Measurements from ENCODE around the gene EZH2.

Gene EZH2

DNA sequence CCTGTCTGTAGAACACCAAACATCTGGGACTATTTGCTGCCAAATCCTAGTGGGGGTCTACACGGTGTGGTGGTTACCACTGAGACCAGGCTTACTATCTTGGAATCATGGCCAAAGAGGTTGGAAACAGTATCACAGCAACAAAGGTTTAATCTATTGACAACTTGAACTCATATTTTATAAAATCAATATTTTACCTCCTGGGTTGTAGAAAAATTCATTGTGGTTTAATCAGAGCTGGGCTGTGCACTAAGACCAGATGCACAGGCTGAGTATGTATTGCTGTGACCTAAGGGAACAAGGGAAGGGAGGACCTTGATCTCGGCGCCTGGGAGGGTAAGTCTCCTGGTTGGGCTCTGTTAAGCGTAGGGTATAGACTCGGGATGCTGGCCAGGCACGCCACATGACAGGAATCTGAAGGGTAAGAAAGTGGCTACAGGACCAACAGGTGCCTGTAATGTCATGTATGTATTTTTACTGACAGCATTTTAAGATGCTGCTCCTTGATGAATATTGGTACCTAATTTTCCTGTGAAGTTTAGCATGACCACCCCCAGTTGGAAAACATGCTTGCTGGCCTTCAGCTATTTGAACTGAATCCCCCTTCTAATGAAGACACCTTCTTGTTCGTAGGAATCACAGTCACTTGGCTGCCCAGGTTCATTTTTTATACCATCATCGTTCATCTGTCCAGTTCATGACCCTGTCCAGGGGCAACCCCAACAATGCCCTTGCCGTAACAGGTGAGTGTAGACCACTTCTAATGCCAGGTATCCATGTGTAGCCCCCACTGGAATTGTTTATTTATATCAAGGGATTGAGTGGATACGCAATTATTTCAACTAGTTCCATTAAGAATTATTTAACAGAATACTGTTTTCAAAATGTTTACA, 79.5 kb downstream of the EZH2 start:
- DNase-seq = no peak

DNA sequence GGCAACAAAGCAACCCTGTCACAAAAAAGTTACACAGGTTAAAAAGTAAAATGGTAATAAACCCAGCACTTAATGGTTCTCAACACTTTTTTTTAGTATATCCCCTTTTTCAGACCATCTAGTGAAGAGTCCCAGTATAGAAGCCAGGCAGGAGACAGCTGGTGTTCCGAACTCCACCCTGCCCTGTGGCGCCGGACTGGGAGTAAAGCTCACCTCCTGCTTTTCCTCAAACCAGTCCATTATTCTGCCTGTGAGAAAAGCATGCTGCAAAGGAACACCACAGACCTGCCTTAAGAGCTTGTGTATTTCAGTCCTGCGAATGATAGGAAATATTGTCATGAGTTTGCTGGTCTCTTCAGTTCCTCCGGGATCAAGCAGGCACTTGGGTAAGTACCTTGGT, 81.0 kb downstream of the EZH2 start:
- DNase-seq = no peak

DNA sequence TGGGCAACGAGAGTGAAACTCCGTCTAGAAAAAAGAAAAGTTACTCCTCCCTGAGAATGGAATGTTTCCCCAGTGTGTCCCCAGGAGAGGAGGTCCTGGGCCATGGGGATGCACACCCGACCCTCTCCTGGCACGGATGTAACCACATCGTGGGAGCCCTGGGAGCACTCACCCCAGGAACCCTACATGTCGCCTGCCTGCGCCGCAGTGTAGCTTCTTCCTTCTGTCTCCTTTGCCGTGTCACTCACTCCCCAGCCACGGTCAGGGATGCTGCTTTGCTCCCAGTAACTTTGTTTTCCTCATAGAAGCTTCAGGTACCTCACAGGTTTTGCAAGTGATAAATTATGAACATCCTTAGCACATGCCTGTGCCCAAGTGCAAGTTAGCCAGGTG, 82.0 kb downstream of the EZH2 start:
- DNase-seq = no peak

DNA sequence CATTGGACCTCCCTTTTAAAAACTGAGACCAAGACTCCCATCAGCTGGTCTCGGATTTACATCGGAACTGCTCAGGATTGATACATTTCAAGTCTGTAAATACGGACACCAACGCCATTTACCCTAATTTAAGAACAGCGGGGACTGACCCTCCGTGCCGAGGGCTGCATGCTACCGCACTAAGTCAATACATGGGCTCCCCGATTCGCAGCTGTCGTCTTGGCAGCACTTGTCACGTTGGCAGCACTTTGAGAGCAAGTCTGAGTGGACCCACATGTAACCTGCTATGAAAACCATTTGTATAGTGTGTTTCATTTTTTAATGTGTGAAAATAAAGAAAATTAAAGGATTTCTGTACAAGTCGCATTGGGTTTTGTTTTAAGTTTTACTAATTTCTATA, 83.4 kb downstream of the EZH2 start:
- DNase-seq = no peak

DNA sequence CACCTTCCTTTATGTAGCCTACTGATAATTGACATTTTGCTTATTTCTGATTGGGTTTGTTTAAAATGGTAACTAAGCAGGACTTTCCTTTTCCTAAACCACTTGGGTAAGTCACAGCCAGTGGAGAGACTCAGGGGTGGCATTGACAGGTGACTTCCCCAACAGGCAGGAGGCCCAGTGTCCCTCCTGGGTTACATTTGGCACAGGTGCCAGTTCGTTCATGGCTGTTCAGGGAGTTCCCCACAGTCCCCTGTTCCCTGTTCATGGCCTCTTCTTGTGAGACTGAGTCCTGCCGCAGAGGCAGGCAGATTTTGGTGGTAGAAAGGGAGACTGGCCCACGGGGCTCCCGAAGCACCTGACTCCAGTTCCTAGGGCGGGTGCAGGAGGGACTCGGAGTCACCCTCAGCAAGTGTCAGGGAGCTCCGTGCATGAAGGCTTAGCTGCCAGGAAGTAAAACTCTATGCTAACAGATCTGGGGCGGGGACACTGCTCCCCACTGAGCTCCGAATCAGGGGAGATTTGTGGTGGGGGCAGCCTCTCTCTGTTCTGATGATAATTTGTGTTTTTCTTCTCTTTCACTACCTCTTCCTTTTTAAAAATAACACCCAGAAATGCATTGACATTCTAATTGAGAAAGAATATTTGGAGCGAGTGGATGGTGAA, 84.1 kb downstream of the EZH2 start:
- DNase-seq = no peak

DNA sequence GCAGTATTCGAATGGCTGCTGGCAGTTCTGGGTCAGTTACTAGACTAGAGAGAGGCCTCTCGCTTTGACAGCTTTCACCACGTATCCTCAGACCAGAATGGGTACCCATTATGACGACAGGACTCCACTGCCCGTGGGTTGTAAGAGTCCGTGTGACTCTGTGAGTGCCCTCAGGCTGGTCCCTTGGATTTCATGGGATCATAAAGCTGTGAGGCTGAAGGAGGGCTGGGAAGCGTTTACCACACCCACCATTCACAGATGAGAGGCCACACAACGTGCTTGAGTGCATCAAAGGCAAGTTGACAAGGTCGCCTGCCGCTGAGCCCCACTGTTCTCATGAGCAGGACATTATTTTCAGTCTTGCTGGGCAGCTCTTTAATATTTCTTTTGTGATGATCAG, 87.2 kb downstream of the EZH2 start:
- no peak for DNase-seq

DNA sequence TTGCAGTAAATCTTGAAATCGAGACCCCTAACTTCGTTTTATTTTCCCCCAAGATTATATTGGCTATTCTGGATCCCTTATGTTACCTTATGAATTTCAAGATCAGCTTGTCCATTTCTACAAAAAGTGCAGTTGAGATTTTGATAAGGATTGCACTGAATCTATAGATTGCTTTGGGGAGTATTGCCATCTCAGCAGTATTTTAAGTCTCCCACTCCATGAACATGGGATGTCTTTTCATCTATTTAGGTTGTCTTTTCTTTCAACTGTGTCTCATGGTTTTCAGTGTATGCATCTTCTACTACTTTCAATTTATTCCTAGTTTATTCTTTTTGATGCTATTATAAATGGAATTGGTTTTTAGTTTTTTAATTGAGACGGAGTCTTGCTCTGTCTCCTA, 89.6 kb downstream of the EZH2 start:
- DNase-seq = no peak

DNA sequence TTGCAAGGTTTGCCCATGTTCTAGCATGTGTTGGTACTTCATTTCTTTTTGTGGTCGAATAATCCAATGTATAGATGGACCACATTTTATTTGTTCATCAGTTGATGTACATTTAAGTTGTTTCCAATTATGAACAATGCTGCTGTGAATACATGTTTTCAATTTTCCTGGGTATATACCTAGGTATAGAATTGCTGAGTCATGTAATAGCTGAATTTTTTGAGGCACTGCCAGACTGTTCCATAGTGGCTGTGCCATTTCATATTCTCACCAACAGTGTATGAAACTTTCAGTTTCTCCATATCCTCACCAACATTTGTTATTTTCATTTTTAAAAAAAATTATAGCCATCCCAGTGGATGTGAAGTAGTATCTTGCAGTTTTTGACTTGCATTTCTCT, 90.5 kb downstream of the EZH2 start:
- no peak for DNase-seq

DNA sequence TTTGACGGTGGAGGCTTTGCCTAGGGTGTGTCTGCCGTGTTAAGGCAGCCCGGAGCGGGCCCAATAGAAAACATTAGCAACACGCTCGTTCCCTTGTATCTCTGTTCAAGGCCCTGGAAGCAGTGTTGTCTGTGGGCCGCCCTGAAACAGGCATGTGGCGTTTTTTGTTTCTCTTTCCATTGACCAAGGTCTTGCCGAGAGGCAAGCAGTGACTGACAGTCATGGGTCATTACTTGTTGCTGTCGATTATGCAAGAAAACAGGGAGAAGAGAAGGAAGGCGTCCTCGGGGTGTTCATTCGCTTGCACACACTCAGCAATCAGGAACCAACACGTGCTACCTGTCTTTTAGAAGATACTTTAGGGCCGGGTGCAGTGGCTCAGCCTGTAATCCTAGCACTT, 92.5 kb downstream of the EZH2 start:
- DNase-seq = peak in 3 of 4 experiments; percentile 6 to 26 (median 8)

DNA sequence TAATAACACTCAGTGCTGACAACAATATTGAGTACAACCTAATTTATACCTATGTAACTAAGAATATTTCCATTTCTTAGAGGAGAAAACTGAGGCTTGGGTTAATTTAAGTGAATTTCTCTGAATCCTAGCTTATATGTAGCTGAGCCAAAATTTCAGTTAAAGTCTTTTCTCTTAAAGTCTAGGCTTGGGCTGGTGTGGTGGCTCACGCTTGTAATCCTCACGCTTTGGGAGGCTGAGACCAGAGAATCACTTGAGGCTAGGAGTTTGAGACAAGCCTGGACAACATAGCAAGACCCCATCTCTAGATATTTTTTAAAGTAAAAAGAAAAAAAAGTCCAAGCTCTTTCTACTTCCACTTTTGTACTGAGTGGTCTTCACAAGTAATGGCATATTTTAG, 93.2 kb downstream of the EZH2 start:
- DNase-seq = no peak

DNA sequence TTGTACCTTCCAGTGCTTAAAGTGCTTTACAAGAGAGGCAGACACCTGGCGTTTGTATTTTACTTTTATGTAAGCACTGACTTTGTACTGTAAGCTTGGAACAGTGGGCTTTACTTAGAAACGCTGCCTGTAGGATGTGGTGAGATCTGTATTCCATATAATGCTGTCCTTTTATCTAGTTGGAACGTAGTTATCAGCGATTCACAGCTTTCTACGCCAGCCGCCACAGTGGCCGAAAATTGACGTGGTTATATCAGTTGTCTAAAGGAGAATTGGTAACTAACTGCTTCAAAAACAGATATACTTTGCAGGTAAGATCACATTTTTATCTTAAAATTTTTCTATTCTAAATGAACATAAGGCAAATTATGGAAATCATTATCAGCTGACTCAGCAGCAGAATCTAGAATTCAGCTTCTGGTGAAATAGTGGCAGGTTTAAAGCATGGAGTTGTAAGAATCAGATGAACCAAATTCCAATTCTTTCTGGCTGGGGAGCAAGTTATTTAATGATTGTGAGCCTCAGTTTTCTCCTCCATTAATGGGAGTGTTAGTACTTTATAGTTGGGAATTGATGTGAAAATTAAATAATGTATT, 93.9 kb downstream of the EZH2 start:
- no peak for DNase-seq

DNA sequence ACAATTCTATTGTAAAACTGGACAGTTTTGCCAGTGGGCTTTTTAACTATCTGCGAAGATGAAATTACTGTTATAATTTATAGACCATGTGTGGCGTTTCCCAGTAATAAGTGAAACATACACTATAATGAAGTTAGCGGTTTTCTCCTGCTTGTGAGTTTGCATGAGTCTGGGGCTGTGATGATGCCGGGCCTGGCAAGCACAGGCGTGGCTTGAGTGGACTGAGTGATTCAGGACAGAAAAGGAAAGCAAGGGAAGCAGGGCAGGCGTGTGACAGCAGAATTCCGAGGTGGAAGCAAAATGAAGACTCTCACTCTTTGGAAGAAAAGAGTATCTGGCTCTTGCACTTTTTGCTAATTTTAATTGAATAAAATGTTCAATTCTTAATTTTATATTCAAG, 94.9 kb downstream of the EZH2 start:
- DNase-seq = no peak

DNA sequence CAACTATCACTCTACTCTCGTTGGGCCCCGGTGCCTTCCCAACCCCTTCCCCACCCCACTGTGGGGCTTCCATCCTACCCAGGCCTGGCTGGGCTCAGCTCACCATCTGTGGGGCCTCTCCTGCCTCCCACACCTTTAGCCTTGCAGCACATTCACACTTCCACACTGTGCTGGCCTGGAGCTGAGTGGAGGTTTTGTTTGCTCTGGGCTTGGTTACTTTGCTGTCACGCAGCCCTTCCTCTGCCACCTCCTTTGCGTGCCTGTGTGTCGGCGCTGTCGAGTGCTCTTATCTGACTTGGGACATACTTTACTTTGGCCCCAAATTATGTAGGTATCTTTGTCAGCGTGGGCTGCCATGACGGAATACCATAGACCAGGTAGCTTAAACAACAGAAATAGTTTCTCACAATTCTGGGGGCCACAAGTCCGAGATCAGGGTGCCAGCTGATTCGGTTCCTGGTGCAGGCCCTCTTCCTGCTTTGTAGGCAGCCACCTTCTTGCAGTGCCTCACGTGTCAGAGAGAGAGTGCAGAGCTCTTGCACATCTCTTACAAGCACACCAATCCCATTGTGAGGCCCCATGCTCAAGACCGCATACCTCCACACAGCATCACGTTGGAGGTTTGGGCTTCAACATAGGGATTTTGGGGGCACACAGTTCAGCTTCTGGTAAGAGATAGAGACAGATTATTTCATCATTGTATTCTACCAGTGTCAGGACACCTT, 96.4 kb downstream of the EZH2 start:
- no peak for DNase-seq

DNA sequence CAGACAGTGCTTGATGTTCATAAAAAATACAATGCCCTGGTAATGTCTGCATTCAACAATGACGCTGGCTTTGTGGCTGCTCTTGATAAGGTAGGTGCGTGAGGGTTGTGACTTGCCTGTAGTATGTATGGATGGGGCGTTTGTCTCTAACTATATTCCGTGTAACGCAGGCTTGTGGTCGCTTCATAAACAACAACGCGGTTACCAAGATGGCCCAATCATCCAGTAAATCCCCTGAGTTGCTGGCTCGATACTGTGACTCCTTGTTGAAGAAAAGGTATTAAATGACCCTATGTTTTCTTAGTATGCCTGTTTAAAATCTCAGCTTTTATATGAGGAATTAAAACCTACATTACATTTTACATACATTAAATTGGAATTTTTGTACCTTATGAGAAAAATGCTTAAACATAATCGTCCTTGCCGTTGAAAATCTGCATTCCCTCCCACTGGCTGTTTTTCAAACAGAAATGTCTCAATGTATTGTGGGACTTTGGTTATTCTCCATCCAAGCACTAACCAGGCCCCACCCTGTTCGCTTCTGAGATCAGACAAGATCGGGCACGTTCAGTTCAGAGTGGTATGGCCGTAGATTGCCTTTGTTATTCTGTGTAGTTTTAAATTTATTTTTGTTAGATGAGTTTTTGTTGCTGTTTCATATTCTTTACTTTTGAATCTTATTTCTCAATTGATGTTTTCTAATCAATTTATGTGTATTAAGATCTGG, 100.1 kb downstream of the EZH2 start:
- DNase-seq = no peak

DNA sequence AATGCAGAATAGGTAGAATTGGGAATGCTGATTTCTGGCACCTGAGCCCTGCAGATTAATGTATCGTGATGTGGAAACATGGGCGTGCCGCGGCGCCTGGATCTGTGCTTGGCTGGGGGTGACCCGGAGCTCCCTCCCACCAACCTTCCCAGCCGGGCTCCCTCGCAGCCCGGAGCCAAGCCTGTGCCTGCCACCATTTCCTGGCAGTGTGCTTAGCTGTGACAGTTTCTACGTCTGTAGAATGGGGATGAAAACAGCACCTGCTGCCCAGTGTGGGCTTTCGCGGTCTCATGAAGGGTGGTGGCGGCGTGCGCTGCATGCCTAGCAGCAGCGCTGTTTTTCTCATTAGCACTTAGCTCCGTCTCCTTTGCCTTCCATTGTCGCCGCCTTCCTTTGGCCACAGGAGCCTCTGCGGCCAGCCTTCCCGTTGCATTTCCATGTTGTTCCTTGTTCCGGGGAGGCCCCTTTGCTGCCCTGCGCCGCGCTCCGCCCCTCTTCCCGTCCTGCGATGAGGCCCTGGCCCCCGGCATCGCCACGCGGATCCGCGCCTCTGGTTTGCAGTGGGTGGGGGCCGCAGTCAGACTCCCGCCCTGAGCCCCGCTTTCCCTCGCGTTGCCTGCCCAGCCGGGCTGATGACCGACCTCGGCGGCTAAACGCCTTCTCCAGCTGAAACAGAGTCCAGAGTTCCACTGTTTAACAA, 101.2 kb downstream of the EZH2 start:
- DNase-seq = no peak

DNA sequence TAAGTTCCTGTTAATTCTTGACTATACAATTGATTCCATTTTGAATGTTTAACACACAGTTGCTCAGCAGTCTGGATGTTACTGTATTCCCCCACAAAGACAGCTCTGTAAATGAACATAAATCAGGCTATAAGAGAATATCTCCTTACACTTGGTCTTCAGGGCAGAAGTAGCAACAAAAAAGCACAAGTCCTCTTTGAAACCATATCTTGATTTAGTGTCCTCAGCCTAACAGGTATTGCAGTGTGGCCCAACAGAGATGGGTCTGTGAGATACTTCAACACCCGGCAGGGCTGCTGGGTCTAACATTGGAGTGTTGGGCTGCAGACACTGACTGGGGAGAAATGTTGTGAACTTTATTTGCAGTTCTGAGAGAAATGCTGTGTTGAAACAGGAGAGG, 109.6 kb downstream of the EZH2 start:
- no peak for DNase-seq

DNA sequence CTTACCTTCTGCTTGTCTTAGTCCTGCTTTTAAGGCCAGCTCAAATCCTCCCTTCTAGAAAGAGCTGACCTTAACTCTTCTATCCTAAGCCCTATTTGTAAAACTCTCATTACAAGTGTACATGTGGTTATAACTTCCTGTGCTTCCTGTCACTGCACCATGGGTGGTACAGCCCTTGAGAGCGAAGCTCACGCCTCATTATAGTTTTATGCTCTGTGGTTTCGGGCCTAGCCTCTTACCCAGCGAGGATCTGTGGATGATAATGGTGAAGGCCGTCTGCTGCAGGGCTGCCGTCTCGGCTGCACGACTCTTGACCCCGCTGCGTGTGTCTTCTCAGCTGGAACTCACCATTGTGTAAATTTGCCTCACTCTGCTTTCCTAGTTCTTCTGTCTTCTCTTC, 110.8 kb downstream of the EZH2 start:
- DNase-seq = no peak

DNA sequence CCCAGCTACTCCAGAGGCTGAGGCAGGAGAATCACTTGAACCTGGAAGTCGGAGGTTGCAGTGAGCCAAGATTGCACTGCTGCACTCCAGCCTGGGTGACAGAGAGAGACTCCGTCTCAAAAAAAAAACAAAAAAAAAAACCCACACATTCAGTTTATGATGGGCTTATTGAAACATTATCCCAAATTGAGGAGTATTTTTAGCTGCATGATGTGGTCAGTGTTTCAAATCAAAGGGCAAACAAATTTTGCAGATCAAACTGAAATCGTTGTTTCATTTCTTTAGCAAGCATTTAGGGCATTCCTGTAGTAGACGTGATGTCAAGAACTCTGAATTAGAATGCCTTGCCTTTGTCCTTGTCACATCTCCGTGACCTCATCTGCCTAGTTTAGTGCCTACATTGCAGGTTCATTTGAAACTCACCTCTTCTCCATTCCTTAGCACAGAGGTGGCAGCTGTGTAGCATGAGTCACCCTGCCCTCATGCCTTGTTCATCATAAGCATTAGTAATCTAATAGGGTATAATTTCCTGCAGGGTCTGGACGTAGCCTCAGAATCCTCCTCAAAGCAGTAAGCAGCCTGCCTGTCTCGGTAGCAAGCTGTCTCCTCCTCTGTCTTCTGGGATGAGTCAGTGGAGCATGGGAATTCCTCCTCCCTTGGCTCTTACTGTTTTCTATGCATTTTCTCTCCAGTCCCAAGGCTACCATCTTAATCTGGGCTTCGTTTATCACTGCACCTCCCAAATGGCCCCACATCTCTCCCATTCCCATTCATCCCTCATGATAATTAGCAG, 111.6 kb downstream of the EZH2 start:
- DNase-seq = no peak

DNA sequence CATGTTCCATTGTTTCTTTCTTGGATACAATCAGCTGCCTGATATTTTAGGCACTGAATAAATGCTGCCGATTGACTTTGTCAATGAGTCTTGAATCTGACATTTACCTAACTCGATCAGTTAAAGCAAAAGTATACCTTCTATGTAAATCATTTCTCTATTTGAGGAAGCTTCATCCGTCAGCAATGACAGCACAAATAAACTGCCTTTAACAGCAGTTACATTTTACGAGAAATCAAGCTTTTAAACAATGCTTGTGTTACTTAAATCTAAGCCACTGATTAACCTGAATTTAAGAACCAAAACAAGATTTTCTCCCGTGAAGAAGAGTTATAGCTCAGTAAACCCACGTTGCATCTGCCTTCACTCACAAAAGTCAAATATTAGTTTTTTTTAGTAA, 114.1 kb downstream of the EZH2 start:
- DNase-seq = no peak

DNA sequence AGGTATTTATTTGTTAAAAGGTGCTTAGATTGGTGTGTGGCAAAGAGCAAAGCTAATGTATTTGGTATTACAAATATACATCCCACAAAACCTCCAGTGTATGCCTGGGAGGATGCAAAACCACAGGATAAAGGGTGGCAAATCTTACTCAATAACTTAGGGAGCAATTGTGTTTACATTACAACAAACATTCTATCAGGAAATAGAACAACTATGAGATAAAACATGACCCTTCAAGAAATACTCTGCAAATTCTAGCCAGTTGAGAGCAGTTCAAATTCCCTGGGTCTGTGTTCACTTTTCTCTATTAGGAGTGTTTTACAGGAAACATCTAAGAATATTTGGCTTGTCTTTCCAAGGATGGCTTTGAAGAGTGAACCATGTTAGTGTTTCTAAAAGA, 120.5 kb downstream of the EZH2 start:
- no peak for DNase-seq

All from suppressor macrophage (primary cell).